NB4 (cell line): ENCODE data around the gene TTC9.

Source experiments
- DNase-seq: peaks from one replicate; pipeline ENCODE4 v3.0.0; 2010; ENCODE audit warnings: low read depth
- H3K4me3 ChIP-seq: one replicate; pipeline ENCODE4 v1.5.1; 2011; ENCODE audit warnings: mild to moderate bottlenecking, low read depth, low read length, moderate library complexity
- MYC ChIP-seq: IDR thresholded peaks from 2 replicates; pipeline ENCODE4 v1.6.1; 2011; ENCODE audit warnings: low read depth, low read length
- POLR2A ChIP-seq: IDR thresholded peaks from 2 replicates; pipeline ENCODE4 v1.6.1; 2011; ENCODE audit warnings: mild to moderate bottlenecking; ENCODE audit not compliant: insufficient read length; ENCODE audit errors: extremely low read depth
- TF ChIP-seq, protein P1 (sequence below): IDR thresholded peaks from 2 replicates; pipeline ENCODE4 v1.6.1; 2011; ENCODE audit warnings: low read depth, low read length
- TF ChIP-seq, protein P2 (sequence below): IDR thresholded peaks from one replicate; pipeline ENCODE4 v1.5.1; 2012; ENCODE audit warnings: low read depth, low read length

TTC9 gene

DNA sequence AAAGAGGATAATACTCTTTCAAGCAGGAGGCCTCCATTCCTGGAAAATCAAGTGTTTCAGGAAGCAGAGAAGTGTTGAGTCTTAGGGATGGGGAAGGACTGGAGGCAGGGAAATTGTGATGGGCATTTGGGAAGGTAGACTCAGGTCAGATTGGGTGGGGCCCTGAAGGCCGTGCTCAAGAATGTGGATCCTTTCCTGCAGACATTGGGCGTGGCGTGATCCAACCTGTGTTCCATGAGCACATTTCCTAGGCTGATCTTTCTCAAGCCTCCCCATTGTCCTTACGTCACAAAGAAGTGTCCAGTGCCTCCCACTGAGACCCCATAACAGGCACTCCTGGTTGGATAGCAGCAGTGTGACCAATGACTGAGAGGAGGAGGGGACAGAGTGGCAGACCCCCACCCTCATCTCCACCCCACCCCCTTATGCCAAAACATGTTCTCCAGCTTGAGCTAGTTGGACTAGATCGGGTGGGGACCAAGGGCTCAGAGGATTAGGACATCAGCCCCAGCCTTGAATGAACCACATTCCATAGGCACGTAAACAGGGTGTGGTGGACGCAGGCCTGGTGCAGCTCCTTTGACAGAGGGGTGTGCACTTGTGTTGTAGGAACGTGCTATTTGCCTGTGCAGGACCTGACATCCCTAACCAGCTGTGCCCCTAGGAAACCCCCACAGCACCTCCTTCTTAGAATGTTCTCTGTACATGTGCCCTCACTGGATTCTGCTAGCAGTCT, 76.8 kb downstream of the TTC9 start:
- no peak overlapping the region for H3K4me3 ChIP-seq
- DNase-seq: no peak
- TF ChIP-seq, protein P1, sequence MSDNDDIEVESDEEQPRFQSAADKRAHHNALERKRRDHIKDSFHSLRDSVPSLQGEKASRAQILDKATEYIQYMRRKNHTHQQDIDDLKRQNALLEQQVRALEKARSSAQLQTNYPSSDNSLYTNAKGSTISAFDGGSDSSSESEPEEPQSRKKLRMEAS: no peak
- no peak for TF ChIP-seq MYC
- TF ChIP-seq POLR2A: no peak
- TF ChIP-seq, protein P2, sequence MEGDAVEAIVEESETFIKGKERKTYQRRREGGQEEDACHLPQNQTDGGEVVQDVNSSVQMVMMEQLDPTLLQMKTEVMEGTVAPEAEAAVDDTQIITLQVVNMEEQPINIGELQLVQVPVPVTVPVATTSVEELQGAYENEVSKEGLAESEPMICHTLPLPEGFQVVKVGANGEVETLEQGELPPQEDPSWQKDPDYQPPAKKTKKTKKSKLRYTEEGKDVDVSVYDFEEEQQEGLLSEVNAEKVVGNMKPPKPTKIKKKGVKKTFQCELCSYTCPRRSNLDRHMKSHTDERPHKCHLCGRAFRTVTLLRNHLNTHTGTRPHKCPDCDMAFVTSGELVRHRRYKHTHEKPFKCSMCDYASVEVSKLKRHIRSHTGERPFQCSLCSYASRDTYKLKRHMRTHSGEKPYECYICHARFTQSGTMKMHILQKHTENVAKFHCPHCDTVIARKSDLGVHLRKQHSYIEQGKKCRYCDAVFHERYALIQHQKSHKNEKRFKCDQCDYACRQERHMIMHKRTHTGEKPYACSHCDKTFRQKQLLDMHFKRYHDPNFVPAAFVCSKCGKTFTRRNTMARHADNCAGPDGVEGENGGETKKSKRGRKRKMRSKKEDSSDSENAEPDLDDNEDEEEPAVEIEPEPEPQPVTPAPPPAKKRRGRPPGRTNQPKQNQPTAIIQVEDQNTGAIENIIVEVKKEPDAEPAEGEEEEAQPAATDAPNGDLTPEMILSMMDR: no peak

DNA sequence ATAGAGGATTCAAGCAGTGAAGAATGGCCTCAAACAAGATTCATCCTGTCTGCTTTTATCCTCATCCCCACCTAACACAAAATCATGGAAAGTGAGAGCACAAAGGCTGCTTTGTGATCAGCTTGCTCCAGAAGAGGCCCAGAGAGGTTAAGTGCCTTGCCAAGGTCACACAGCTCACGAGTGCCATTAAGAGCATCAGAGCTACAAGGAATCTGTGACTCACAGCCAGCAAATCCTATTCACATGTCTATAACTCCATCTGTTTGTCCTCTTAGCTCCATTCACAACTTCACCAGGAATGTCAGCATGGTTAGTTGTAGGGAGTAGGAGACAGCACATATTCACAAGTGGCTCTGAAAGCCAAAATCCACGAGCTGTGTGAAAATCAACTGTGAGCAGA, 79.8 kb downstream of the TTC9 start:
- H3K4me3 ChIP-seq: no peak overlapping the region
- DNase-seq: no peak
- TF ChIP-seq MYC (no peak), POLR2A (no peak)
- TF ChIP-seq, protein P1: no peak
- TF ChIP-seq, protein P2: no peak

DNA sequence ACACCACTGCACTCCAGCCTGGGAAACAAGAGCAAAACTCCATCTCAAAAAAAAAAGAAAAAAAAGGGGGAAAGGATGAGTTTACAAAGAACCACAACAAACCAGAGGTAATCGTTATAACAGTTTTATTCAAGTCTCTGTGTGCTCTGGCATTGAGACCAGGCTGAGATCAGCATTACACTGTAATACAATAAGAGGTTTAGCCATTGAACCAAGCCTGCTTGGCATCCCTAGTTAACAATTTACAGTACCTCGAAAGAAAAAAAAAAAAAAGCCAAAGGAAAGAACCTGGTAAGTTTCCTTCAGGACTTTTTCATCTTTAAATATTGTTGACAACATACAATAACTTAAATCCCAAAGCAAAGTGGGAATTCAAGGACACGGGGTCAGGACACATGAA, 80.7 kb downstream of the TTC9 start:
- no peak for DNase-seq
- H3K4me3 ChIP-seq: no peak overlapping the region
- TF ChIP-seq, protein P2: no peak
- no peak for TF ChIP-seq POLR2A
- TF ChIP-seq MYC: no peak
- TF ChIP-seq, protein P1: no peak

DNA sequence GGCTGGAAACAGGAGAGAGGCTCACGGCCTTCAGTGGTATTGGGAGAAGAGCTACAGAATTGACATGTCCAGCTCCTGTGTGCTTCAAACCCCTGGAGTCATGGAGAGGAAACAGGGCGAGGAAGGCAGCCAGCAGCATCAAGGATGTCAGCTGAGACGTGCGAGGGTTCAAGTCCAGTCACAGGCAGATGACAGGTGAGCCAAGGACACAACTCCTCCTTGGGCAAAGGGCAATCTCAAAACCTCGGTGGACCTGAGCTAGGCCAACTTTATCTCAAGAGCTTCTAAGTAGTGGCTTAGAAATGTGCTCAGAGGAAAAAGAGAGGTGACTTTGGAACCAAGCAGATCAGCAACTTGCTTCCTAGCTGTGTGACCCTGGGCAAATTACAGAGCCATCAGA, 81.6 kb downstream of the TTC9 start:
- H3K4me3 ChIP-seq: no peak overlapping the region
- TF ChIP-seq, protein P2: no peak
- TF ChIP-seq, protein P1: no peak
- TF ChIP-seq POLR2A: no peak
- no peak for DNase-seq

DNA sequence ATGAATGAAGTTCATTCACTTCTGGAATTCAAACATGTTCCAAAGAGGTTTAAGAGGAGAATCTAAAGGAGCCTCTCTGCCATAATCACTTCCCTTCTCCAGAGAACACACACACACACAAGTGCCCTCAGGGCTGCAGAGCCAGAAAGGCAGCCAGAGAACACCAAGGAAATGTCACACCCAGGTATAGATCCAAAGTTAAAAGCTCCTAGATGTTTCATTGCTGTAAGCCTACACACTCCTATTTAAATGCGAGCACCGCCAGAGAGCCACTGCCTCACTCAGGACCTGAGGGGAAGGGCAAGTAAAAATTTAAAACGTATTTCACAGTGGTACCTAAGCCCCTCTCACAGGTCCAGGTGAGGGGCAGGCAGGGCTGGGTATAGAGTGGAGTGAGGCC, 82.4 kb downstream of the TTC9 start:
- TF ChIP-seq, protein P2: no peak
- TF ChIP-seq, protein P1: no peak
- TF ChIP-seq MYC (no peak), POLR2A (no peak)
- DNase-seq: no peak
- H3K4me3 ChIP-seq: no peak overlapping the region

DNA sequence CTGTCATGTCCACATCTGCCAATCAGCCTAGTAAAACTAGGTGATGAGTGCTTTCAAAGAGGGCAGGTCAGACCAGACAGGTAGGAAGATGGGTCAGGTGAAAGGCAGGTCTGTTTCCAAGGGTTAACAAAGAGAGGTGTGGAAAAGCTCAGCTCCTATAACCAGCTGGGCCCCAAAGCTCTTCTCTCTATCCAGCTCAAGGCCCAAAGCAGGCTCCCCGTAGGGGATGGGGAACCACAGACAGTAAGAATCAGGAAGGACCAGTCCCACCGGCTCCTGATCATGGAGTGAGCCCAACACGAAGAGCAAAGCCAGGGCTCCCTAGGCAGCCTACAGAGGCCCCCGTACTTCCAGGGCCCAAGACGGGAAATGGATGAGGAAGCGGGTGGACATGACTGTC, 83.2 kb downstream of the TTC9 start:
- TF ChIP-seq, protein P2: no peak
- TF ChIP-seq, protein P1: no peak
- TF ChIP-seq POLR2A: no peak
- no peak for TF ChIP-seq MYC
- no peak for DNase-seq
- no peak overlapping the region for H3K4me3 ChIP-seq
